Measurements from ENCODE around the gene LINGO3. TPM values are rescaled to one million over a fixed set of nuclear protein-coding genes. Genes with fewer than 3 reads are reported as not detected.

LINGO3 gene
- total and polyA plus RNA-seq, 2 donors (not counting 3 experiments of a cell fraction or from before 2014, with no cell fraction given) = not detected

GRCh38 chr19:2321565-2322283, 13.8 kb upstream of the LINGO3 start:
- no TSS peak for BruUV-seq (replicated peaks)
- no peak for TF ChIP-seq EZH2 (IDR thresholded peaks at IDR 0.05; ENCODE audit: borderline replicate concordance, low read depth, low read length, severe bottlenecking)
- no peak for TF ChIP-seq GATA2 (IDR thresholded peaks at IDR 0.05; ENCODE audit: insufficient read depth, insufficient read length, low read depth, low read length)
- no peak for TF ChIP-seq MYC (IDR thresholded peaks at IDR 0.05; ENCODE audit: low read depth, low read length)
- TF ChIP-seq FOS (IDR thresholded peaks at IDR 0.05; ENCODE audit: borderline replicate concordance, insufficient read depth, low read length) = no peak
- TF ChIP-seq JUN (IDR thresholded peaks at IDR 0.05; ENCODE audit: borderline replicate concordance, insufficient read depth, insufficient read length, low read depth) = no peak
- no peak for TF ChIP-seq POLR2AphosphoS5 (IDR thresholded peaks at IDR 0.05; ENCODE audit: insufficient read depth, low read depth, low read length)
- TF ChIP-seq CTCF (IDR thresholded peaks at IDR 0.05; ENCODE audit: extremely low read depth in 1 of 2, insufficient read depth in 1 of 2, low read depth in 1 of 2, low read length in 2 of 2) = no peak
- no peak for TF ChIP-seq POLR2A (IDR thresholded peaks at IDR 0.05; ENCODE audit: low read depth, low read length)
- no peak for TF ChIP-seq MAX (IDR thresholded peaks at IDR 0.05; ENCODE audit: insufficient read depth, insufficient read length)
- Histone ChIP-seq H3K79me2 (ENCODE audit: control insufficient read depth, insufficient read depth, low read length) (peaks cover 11% of the 10 kb centered on the region), H4K20me1 (replicated peaks; ENCODE audit: control insufficient read depth, extremely low read depth, insufficient read depth, low read length) (no peaks in the 10 kb centered on the region), H3K4me3 (replicated peaks in 1 of 3; ENCODE audit: insufficient read depth in 1 of 3, low read depth in 1 of 3, low read length in 3 of 3) (no peak overlapping the region), H3K27ac (ENCODE audit: insufficient read depth, low read depth, low read length) (no peak overlapping the region), H3K27me3 (ENCODE audit: control insufficient read depth in 2 of 2, insufficient read depth in 2 of 2, low read length in 2 of 2) (no peaks in the 10 kb centered on the region), H3K9me3 (replicated peaks; ENCODE audit: control insufficient read depth, insufficient read depth, low read length) (no peaks in the 10 kb centered on the region), H2AFZ (ENCODE audit: low read depth, low read length) (no peak overlapping the region), H3K4me1 (ENCODE audit: control insufficient read depth, extremely low read depth, insufficient read depth, low read length) (no peaks in the 10 kb centered on the region), H3K9me1 (replicated peaks; ENCODE audit: control insufficient read depth, extremely low read depth, insufficient read depth, low read length) (no peaks in the 10 kb centered on the region), H3K36me3 (ENCODE audit: control insufficient read depth in 2 of 2, extremely low read depth in 1 of 2, insufficient read depth in 2 of 2, low read length in 2 of 2) (peaks cover 0 to 13% of the 10 kb centered on the region in 2 experiments), H3K9ac (replicated peaks; ENCODE audit: extremely low read depth, insufficient read depth, low read length) (no peak overlapping the region), H3K4me2 (ENCODE audit: insufficient read depth, low read length) (no peak overlapping the region)
- DNase-seq (ENCODE audit: low read depth, low spot score) = no peak
- ChIA-PET POLR2A (no interaction called here), CTCF (interaction anchor here (0.5 kb wide), 1 partner anchor 162 kb away, joined by 3 read pairs; no protein-coding TSS in a partner anchor)
- intact Hi-C loops (cut with micrococcal nuclease) (no loop called here), dilution Hi-C loops (cut with MboI; ENCODE audit: extremely low pct_ligation_motif_present, low sequenced_read_pairs) (no loop called here)
- no peak for FAIRE-seq

Measured in endothelial cell of umbilical vein (primary cell).